ENCODE data around the gene NOX3.

- TF ChIP-seq CTCF (IDR thresholded peaks at IDR 0.05; ENCODE audit: control extremely low read depth in 1 of 3, insufficient read depth in 1 of 3, low read depth in 1 of 3, low read length in 3 of 3) (no peak), ATF3 (IDR thresholded peaks at IDR 0.05; ENCODE audit: insufficient read depth, low read depth, low read length) (no peak), RFX5 (IDR thresholded peaks at IDR 0.05; ENCODE audit: borderline replicate concordance, low read depth, low read length) (no peak), CREB1 (IDR thresholded peaks at IDR 0.05) (no peak), SP4 (IDR thresholded peaks at IDR 0.05; ENCODE audit: low read length) (no peak), SUZ12 (IDR thresholded peaks at IDR 0.05; ENCODE audit: low read length) (no peak), ATF2 (IDR thresholded peaks at IDR 0.05; ENCODE audit: low read length) (no peak), TAF1 (IDR thresholded peaks at IDR 0.05; ENCODE audit: low read depth, low read length) (no peak)
Observed at GRCh38 chr6:155397172-155397705, 58.4 kb downstream of the NOX3 start.
